ENCODE results near the gene DHRS11. TPM values are rescaled to one million over a fixed set of nuclear protein-coding genes. Genes with fewer than 3 reads are reported as not detected.

DHRS11 gene
- total and polyA plus RNA-seq, 2 of the 4 experiments (the other 2 are of a cell fraction), result 7.0 to 14.5 TPM

GRCh38 chr17:36594626-36595401 lies 3.1 kb downstream of the DHRS11 start:
- dilution Hi-C loops (cut with HindIII; ENCODE audit: low sequenced_read_pairs, unreplicated experiment), result no loop called here
- peaks cover 12 to 46% of the 10 kb centered on the region in 2 experiments; a peak in 3 of 4 replicates for H3K79me1 ChIP-seq (ENCODE audit: low read depth in 1 of 2, low read length in 2 of 2)
- H2AK5ac ChIP-seq (ENCODE audit: low read depth, low read length), result no peak overlapping the region
- H3K14ac ChIP-seq (replicated peaks; ENCODE audit: low read depth, low read length), result no peak overlapping the region
- no peak overlapping the region for H3K23ac ChIP-seq (ENCODE audit: low read depth, low read length)
- BruUV-seq (replicated peaks), result no TSS peak
- no peak overlapping the region for H2BK15ac ChIP-seq (ENCODE audit: low read depth, low read length)
- H3K4ac ChIP-seq (ENCODE audit: low read depth, low read length), result no peak overlapping the region
- peaks cover 7% of the 10 kb centered on the region for H3K36me3 ChIP-seq (ENCODE audit: control insufficient read depth, insufficient read depth, low read length)
- no peaks in the 10 kb centered on the region for H3K9me3 ChIP-seq (ENCODE audit: control insufficient read depth, insufficient read depth, low read length)
- 100% methylated on average over 1 of the region's 13 CpGs; no CpG with 5 or more reads in 1 of the 2 experiments for WGBS, 2 experiments (ENCODE audit: extremely low coverage in 2 of 2, insufficient read length in 1 of 2)
- H3K4me2 ChIP-seq (ENCODE audit: low read depth, low read length), result no peak overlapping the region
- peaks cover 9% of the 10 kb centered on the region; the same call in 1 of the 2 replicates for H4K20me1 ChIP-seq (ENCODE audit: insufficient read depth, low read length)
- DNase-seq, result no peak
- TF ChIP-seq CEBPB (IDR thresholded peaks at IDR 0.05; ENCODE audit: low read depth, low read length) (no peak), RCOR1 (IDR thresholded peaks at IDR 0.05; ENCODE audit: insufficient replicate concordance, low read length) (no peak), RAD21 (IDR thresholded peaks at IDR 0.05; ENCODE audit: low read length) (no peak), POLR2A (IDR thresholded peaks at IDR 0.05; ENCODE audit: low read depth, low read length) (no peak), MAZ (IDR thresholded peaks at IDR 0.05; ENCODE audit: borderline replicate concordance, low read depth, low read length) (no peak), NFE2L2 (IDR thresholded peaks at IDR 0.05; ENCODE audit: low read depth, low read length) (no peak), SMC3 (IDR thresholded peaks at IDR 0.05; ENCODE audit: low read depth, low read length) (no peak)
- H3K56ac ChIP-seq (ENCODE audit: extremely low read depth, insufficient read depth, low read length), result no peak overlapping the region
- H3K9ac ChIP-seq (ENCODE audit: low read depth, low read length), result no peak overlapping the region
- peaks cover 5% of the 10 kb centered on the region for H3K4me1 ChIP-seq (ENCODE audit: control insufficient read depth, insufficient read depth, low read length)
- H2BK20ac ChIP-seq (ENCODE audit: low read depth, low read length), result no peak overlapping the region
- no peak overlapping the region for H3K18ac ChIP-seq (ENCODE audit: low read depth, low read length)
- in situ Hi-C loops (cut with MboI; ENCODE audit: low sequenced_read_pairs), result no loop called here
- H2AFZ ChIP-seq (replicated peaks; ENCODE audit: low read length, poor library complexity), result no peak overlapping the region
- ChIA-PET CTCF (no interaction called here), POLR2A (ENCODE audit: unreplicated experiment) (no interaction called here)
- intact Hi-C loops (cut with micrococcal nuclease), result no loop called here
- no peak overlapping the region for H4K91ac ChIP-seq (ENCODE audit: insufficient read depth, low read depth, low read length)
- ATAC-seq (ENCODE audit: low read depth), result no peak
- H3K27me3 ChIP-seq (ENCODE audit: control insufficient read depth, insufficient read depth, low read length), result no peaks in the 10 kb centered on the region
- H3K4me3 ChIP-seq (ENCODE audit: insufficient read depth, low read depth, low read length), result no peak overlapping the region
- H2AK9ac ChIP-seq (replicated peaks; ENCODE audit: low read depth, low read length, poor library complexity), result no peak overlapping the region
- peaks cover 28% of the 10 kb centered on the region for H3K9me1 ChIP-seq (ENCODE audit: insufficient read depth, low read length)
- no peak overlapping the region for H2BK5ac ChIP-seq (ENCODE audit: low read depth, low read length, poor library complexity, severe bottlenecking)
- no peak overlapping the region for H4K5ac ChIP-seq (ENCODE audit: low read depth, low read length)
- no peak overlapping the region for H3K27ac ChIP-seq (ENCODE audit: insufficient read depth, low read length)
- no peak overlapping the region for H4K8ac ChIP-seq (ENCODE audit: low read depth in 2 of 2, low read length in 2 of 2)
- no peak overlapping the region for H2BK120ac ChIP-seq (ENCODE audit: low read depth, low read length)
